Activated T-helper 17 cell treated with anti-CD3 and anti-CD28 coated beads, Interleukin-2, amount 50 U/mL, for 72 hours (primary cell): ENCODE data around the gene AQP9. TPM values are rescaled to one million over a fixed set of nuclear protein-coding genes. Genes with fewer than 3 reads are reported as not detected.
A peak's percentile ranks its signal among the peaks of the same experiment; 100 is the strongest.

Source experiments
- ATAC-seq: fragments of 150-1000 bp; cut with Tn5 transposase; replicated peaks from 2 replicates; pipeline ENCODE4 v1.10.0; 2021; ENCODE audit warnings: mild to moderate bottlenecking, moderate library complexity
- H3K27ac Mint-ChIP-seq: one replicate; pipeline ENCODE4 v1.8.0; 2022; ENCODE audit warnings: mixed read lengths
- H3K27me3 Mint-ChIP-seq: one replicate; pipeline ENCODE4 v1.8.0; 2022; ENCODE audit warnings: mixed read lengths
- H3K36me3 Mint-ChIP-seq: one replicate; pipeline ENCODE4 v1.8.0; 2022; ENCODE audit warnings: low read depth, mild to moderate bottlenecking, mixed read lengths
- H3K4me1 Mint-ChIP-seq: one replicate; pipeline ENCODE4 v1.8.0; 2022; ENCODE audit warnings: mixed read lengths
- H3K4me3 Mint-ChIP-seq: one replicate; pipeline ENCODE4 v1.8.0; 2022; ENCODE audit warnings: mild to moderate bottlenecking, mixed read lengths
- H3K9me3 Mint-ChIP-seq: one replicate; pipeline ENCODE4 v1.8.0; 2022; ENCODE audit warnings: mixed read lengths
- total RNA-seq, 2 donors: library from RNA; stranded (reverse); gene quantifications; one replicate each; pipeline ENCODE4 v1.2.3, GENCODE V29; 2022

AQP9 gene
- total RNA-seq, 2 donors from 2014 or later: not detected

- Mint-ChIP-seq H3K27me3 (peaks cover 25% of the 10 kb centered on the region), H3K9me3 (peaks cover 6% of the 10 kb centered on the region), H3K27ac (no peak overlapping the region), H3K36me3 (no peaks in the 10 kb centered on the region), H3K4me3 (no peak overlapping the region), H3K4me1 (no peaks in the 10 kb centered on the region)
- ATAC-seq: no peak
Observed at GRCh38 chr15:58124585-58124984, 13.6 kb upstream of the AQP9 start.

- no peaks in the 10 kb centered on the region for H3K4me1 Mint-ChIP-seq
- no peaks in the 10 kb centered on the region for H3K36me3 Mint-ChIP-seq
- ATAC-seq: no peak
- no peak overlapping the region for H3K27ac Mint-ChIP-seq
- peaks cover 22% of the 10 kb centered on the region for H3K27me3 Mint-ChIP-seq
- H3K4me3 Mint-ChIP-seq: no peak overlapping the region
- peaks cover 6% of the 10 kb centered on the region for H3K9me3 Mint-ChIP-seq
Observed at GRCh38 chr15:58125333-58125732, 12.8 kb upstream of the AQP9 start.

GRCh38 chr15:58134886-58135285, 3.3 kb upstream of the AQP9 start:
- Mint-ChIP-seq H3K27me3 (peaks cover 11% of the 10 kb centered on the region), H3K4me3 (no peak overlapping the region), H3K36me3 (no peaks in the 10 kb centered on the region), H3K27ac (no peak overlapping the region), H3K9me3 (no peaks in the 10 kb centered on the region), H3K4me1 (no peaks in the 10 kb centered on the region)
- no peak for ATAC-seq

- Mint-ChIP-seq H3K27ac (no peak overlapping the region), H3K4me1 (no peaks in the 10 kb centered on the region), H3K36me3 (no peaks in the 10 kb centered on the region), H3K4me3 (no peak overlapping the region), H3K9me3 (no peaks in the 10 kb centered on the region), H3K27me3 (peaks cover 11% of the 10 kb centered on the region)
- no peak for ATAC-seq
Observed at GRCh38 chr15:58135511-58136174, 2.5 kb upstream of the AQP9 start.

GRCh38 chr15:58136731-58137130, 1.4 kb upstream of the AQP9 start:
- Mint-ChIP-seq H3K4me1 (no peaks in the 10 kb centered on the region), H3K9me3 (no peaks in the 10 kb centered on the region), H3K27ac (no peak overlapping the region), H3K4me3 (no peak overlapping the region), H3K27me3 (peaks cover 11% of the 10 kb centered on the region), H3K36me3 (no peaks in the 10 kb centered on the region)
- ATAC-seq: no peak

- Mint-ChIP-seq H3K27me3 (peaks cover 12% of the 10 kb centered on the region), H3K36me3 (no peaks in the 10 kb centered on the region), H3K4me3 (no peak overlapping the region), H3K4me1 (no peaks in the 10 kb centered on the region), H3K9me3 (no peaks in the 10 kb centered on the region), H3K27ac (no peak overlapping the region)
- peak; percentile 58 for ATAC-seq
Observed at GRCh38 chr15:58137686-58138085, 495 bp upstream of the AQP9 start.

GRCh38 chr15:58139276-58139988, 1.3 kb downstream of the AQP9 start:
- Mint-ChIP-seq H3K27me3 (peaks cover 20% of the 10 kb centered on the region), H3K4me3 (no peak overlapping the region), H3K36me3 (no peaks in the 10 kb centered on the region), H3K9me3 (no peaks in the 10 kb centered on the region), H3K27ac (no peak overlapping the region), H3K4me1 (no peaks in the 10 kb centered on the region)
- ATAC-seq: no peak

- Mint-ChIP-seq H3K36me3 (no peaks in the 10 kb centered on the region), H3K4me3 (no peak overlapping the region), H3K27me3 (peaks cover 18% of the 10 kb centered on the region), H3K4me1 (no peaks in the 10 kb centered on the region), H3K27ac (no peak overlapping the region), H3K9me3 (no peaks in the 10 kb centered on the region)
- ATAC-seq: no peak
Observed at GRCh38 chr15:58139989-58140522, 1.9 kb downstream of the AQP9 start.

GRCh38 chr15:58141894-58142293, 3.7 kb downstream of the AQP9 start:
- Mint-ChIP-seq H3K9me3 (no peaks in the 10 kb centered on the region), H3K4me3 (no peak overlapping the region), H3K27ac (no peak overlapping the region), H3K4me1 (no peaks in the 10 kb centered on the region), H3K36me3 (no peaks in the 10 kb centered on the region), H3K27me3 (peaks cover 18% of the 10 kb centered on the region)
- no peak for ATAC-seq

- H3K36me3 Mint-ChIP-seq: no peaks in the 10 kb centered on the region
- ATAC-seq: no peak
- no peaks in the 10 kb centered on the region for H3K4me1 Mint-ChIP-seq
- peaks cover 18% of the 10 kb centered on the region for H3K27me3 Mint-ChIP-seq
- no peaks in the 10 kb centered on the region for H3K9me3 Mint-ChIP-seq
- H3K4me3 Mint-ChIP-seq: no peak overlapping the region
- no peak overlapping the region for H3K27ac Mint-ChIP-seq
Observed at GRCh38 chr15:58142827-58143461, 4.8 kb downstream of the AQP9 start.

GRCh38 chr15:58145606-58146005, 7.4 kb downstream of the AQP9 start:
- ATAC-seq: no peak
- Mint-ChIP-seq H3K4me3 (no peak overlapping the region), H3K4me1 (no peaks in the 10 kb centered on the region), H3K27me3 (peaks cover 18% of the 10 kb centered on the region), H3K36me3 (no peaks in the 10 kb centered on the region), H3K27ac (no peak overlapping the region), H3K9me3 (no peaks in the 10 kb centered on the region)

GRCh38 chr15:58146211-58146610, 8.0 kb downstream of the AQP9 start:
- Mint-ChIP-seq H3K4me1 (no peaks in the 10 kb centered on the region), H3K27ac (no peak overlapping the region), H3K27me3 (peaks cover 18% of the 10 kb centered on the region), H3K9me3 (no peaks in the 10 kb centered on the region), H3K36me3 (no peaks in the 10 kb centered on the region), H3K4me3 (no peak overlapping the region)
- no peak for ATAC-seq

- Mint-ChIP-seq H3K27ac (no peak overlapping the region), H3K9me3 (no peaks in the 10 kb centered on the region), H3K36me3 (no peaks in the 10 kb centered on the region), H3K27me3 (peaks cover 18% of the 10 kb centered on the region), H3K4me3 (no peak overlapping the region), H3K4me1 (no peaks in the 10 kb centered on the region)
- no peak for ATAC-seq
Observed at GRCh38 chr15:58146749-58147148, 8.6 kb downstream of the AQP9 start.

- ATAC-seq: no peak
- Mint-ChIP-seq H3K27ac (no peak overlapping the region), H3K9me3 (no peaks in the 10 kb centered on the region), H3K4me3 (no peak overlapping the region), H3K27me3 (peaks cover 18% of the 10 kb centered on the region), H3K36me3 (no peaks in the 10 kb centered on the region), H3K4me1 (no peaks in the 10 kb centered on the region)
Observed at GRCh38 chr15:58147171-58147611, 9.0 kb downstream of the AQP9 start.

GRCh38 chr15:58148120-58148519, 9.9 kb downstream of the AQP9 start:
- no peaks in the 10 kb centered on the region for H3K36me3 Mint-ChIP-seq
- H3K27me3 Mint-ChIP-seq: peaks cover 12% of the 10 kb centered on the region
- H3K4me1 Mint-ChIP-seq: no peaks in the 10 kb centered on the region
- no peak overlapping the region for H3K27ac Mint-ChIP-seq
- no peaks in the 10 kb centered on the region for H3K9me3 Mint-ChIP-seq
- no peak overlapping the region for H3K4me3 Mint-ChIP-seq
- ATAC-seq: no peak
